Thyroid gland (tissue), 4 donors: Measurements from ENCODE around the gene BTG1.

Source experiments
- POLR2A ChIP-seq, 2 donors: fragments of 450-650 bp; IDR thresholded peaks; one replicate each; pipeline ENCODE4 v1.6.1; 2017; ENCODE audit warnings: antibody characterized with exemption in 2 of 2, mild to moderate bottlenecking in 2 of 2, moderate library complexity in 1 of 2
- TF ChIP-seq, protein P1 (sequence below), 6 experiments: fragments of 200-600 bp in 3 of 6; fragments of 450-650 bp in 3 of 6; sonication (generic) in 3 of 6; IDR thresholded peaks; one replicate each; pipeline ENCODE4 v1.5.1; 2016 to 2019; ENCODE audit warnings: antibody characterized with exemption in 6 of 6, mild to moderate bottlenecking in 2 of 6, inconsistent platforms in 1 of 6, moderate library complexity in 1 of 6

DNA sequence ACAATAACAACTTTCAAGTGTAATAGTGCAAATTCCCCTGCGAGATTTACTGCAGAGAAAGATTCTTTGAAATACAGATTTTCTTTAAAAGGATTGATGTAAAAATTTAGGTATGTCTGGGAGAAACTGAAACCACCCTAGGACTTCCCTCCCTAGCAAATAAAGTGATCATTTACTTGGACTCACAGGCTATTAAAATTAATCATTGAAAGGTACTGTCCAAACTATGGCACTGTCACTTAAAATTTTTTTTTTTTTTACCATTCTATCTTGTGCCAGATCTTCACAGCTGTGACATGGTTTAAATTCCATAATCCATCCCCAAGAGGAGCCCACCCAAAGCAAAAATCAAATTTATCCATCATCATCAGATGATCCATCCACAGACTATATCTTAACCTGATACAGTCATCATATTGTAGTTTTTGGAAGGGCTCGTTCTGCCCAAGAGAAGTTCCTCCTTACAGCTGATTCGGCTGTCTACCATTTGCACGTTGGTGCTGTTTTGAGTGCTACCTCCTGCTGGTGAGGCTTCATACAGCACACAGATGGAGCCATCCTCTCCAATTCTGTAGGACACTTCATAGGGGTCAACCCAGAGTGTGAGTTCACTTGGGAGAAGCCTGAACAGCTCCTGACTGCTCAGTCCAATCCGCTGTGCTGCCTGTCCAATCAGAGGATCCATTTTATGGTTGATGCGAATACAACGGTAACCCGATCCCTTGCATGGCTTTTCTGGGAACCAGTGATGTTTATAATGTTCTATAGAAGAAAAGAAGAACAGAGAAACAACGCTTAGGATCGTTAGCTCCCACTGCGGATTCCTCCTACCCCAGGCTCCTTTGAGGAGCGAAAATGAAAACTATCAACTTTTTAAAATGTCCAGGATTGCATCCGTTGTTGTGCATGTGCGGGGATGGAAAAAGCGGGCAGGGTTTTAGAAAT is 1.7 kb downstream of the BTG1 start:
- TF ChIP-seq, protein P1, sequence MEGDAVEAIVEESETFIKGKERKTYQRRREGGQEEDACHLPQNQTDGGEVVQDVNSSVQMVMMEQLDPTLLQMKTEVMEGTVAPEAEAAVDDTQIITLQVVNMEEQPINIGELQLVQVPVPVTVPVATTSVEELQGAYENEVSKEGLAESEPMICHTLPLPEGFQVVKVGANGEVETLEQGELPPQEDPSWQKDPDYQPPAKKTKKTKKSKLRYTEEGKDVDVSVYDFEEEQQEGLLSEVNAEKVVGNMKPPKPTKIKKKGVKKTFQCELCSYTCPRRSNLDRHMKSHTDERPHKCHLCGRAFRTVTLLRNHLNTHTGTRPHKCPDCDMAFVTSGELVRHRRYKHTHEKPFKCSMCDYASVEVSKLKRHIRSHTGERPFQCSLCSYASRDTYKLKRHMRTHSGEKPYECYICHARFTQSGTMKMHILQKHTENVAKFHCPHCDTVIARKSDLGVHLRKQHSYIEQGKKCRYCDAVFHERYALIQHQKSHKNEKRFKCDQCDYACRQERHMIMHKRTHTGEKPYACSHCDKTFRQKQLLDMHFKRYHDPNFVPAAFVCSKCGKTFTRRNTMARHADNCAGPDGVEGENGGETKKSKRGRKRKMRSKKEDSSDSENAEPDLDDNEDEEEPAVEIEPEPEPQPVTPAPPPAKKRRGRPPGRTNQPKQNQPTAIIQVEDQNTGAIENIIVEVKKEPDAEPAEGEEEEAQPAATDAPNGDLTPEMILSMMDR (IDR thresholded peaks at IDR 0.05): peak in 5 of 6 experiments; percentile 15 to 73 (median 61)
- TF ChIP-seq POLR2A (IDR thresholded peaks at IDR 0.05): peak in 1 of 2 donors; percentile 38
